Uterus (tissue), 4 donors: ENCODE results near the gene SLC66A2. TPM values are rescaled to one million over a fixed set of nuclear protein-coding genes. Genes with fewer than 3 reads are reported as not detected.

Experiments used
- DNase-seq, 2 donors: peaks; one replicate each; pipeline ENCODE4 v3.0.0-alpha.2; 2019 to 2020
- H3K27ac ChIP-seq, 2 donors: fragments of 200-600 bp; sonication (generic); 1 replicate in 1 of 2; 2 replicates in 1 of 2; pipeline ENCODE4 v1.5.1; 2016 to 2018
- H3K27me3 ChIP-seq, 2 donors: fragments of 200-600 bp; sonication (generic); one replicate each; pipeline ENCODE4 v1.5.1; 2018 to 2019; ENCODE audit warnings: control low read depth in 1 of 2
- H3K36me3 ChIP-seq, 2 donors: fragments of 200-600 bp; sonication (generic); one replicate each; pipeline ENCODE4 v1.5.1; 2019; ENCODE audit warnings: control low read depth in 1 of 2
- H3K4me1 ChIP-seq, 2 donors: fragments of 200-600 bp; sonication (generic); one replicate each; pipeline ENCODE4 v1.5.1; 2018 to 2019; ENCODE audit warnings: control low read depth in 1 of 2
- H3K4me3 ChIP-seq, 2 donors: fragments of 200-600 bp; sonication (generic); 1 replicate in 1 of 2; 2 replicates in 1 of 2; pipeline ENCODE4 v1.5.1; 2018 to 2019; ENCODE audit warnings: mild to moderate bottlenecking in 1 of 2
- H3K9me3 ChIP-seq, 2 donors: fragments of 200-600 bp; sonication (generic); one replicate each; pipeline ENCODE4 v1.5.1; 2019; ENCODE audit warnings: control low read depth in 1 of 2
- CTCF ChIP-seq, 4 experiments: fragments of 200-600 bp in 2 of 4; fragments of 450-650 bp in 2 of 4; sonication (generic) in 2 of 4; IDR thresholded peaks; one replicate each; pipeline ENCODE4 v1.5.1; 2016 to 2019; ENCODE audit warnings: antibody characterized with exemption in 4 of 4, mild to moderate bottlenecking in 2 of 4, moderate library complexity in 1 of 4
- POLR2A ChIP-seq, 2 donors: fragments of 450-650 bp; IDR thresholded peaks; one replicate each; pipeline ENCODE4 v1.6.1; 2016; ENCODE audit warnings: antibody characterized with exemption in 2 of 2, mild to moderate bottlenecking in 1 of 2, moderate library complexity in 1 of 2
- intact Hi-C: fragments of 100-400 bp; cut with DNase I; formaldehyde crosslinking; loops from one replicate; pipeline ENCODE4 v1.15.1; 2023; ENCODE audit warnings: low total_unique reads
- total RNA-seq, 4 donors: library from RNA; depleted of rRNA in 3 of 4; stranded (reverse); fragments of >200 nt in 3 of 4; gene quantifications; one replicate each; pipeline versions ENCODE4 v1.1.0 to v1.2.4, GENCODE V29; 2014 to 2023
- donor health status: DM: yes; HTN: yes; CAD: no.

Gene SLC66A2
- total RNA-seq, 4 donors from 2014 or later = 20.3 to 42.5 (median 32.5) TPM

- intact Hi-C loops = no loop called here
- DNase-seq = peak in 1 of 2 donors; percentile 3
- TF ChIP-seq CTCF (IDR thresholded peaks at IDR 0.05) (no peak), POLR2A (IDR thresholded peaks at IDR 0.05) (no peak)
- no peaks in the 10 kb centered on the region for H3K36me3 ChIP-seq
- no peaks in the 10 kb centered on the region for H3K27me3 ChIP-seq
- no peak overlapping the region for H3K4me3 ChIP-seq
- H3K9me3 ChIP-seq = peaks cover 0 to 26% of the 10 kb centered on the region in 2 donors
- no peaks in the 10 kb centered on the region for H3K4me1 ChIP-seq
- no peak overlapping the region for H3K27ac ChIP-seq
These were observed 16.0 kb downstream of the SLC66A2 start for GRCh38 chr18:79935499-79935898.

DNA sequence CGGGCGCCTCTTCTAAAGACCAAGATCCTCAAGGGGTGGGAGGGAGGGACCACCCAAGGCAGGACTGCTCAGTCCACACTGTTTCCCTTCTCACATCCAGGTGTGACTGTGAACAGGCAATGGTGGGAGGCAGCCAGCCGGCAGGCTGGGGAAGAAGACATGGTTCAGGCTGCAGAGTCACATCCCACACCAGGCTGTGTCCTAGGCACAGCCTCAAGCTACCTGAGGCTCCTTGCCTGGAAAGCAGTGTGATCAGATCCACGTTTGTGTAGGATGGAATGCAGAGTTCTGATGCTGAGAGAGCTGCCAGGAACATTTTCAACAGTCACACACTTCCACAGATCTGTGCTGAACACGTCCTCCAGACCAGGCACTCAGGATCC, 16.4 kb downstream of the SLC66A2 start:
- TF ChIP-seq CTCF (IDR thresholded peaks at IDR 0.05) = no peak
- TF ChIP-seq POLR2A (IDR thresholded peaks at IDR 0.05) = no peak
- H3K9me3 ChIP-seq = peaks cover 0 to 31% of the 10 kb centered on the region in 2 donors
- no peak overlapping the region for H3K27ac ChIP-seq
- H3K27me3 ChIP-seq = no peaks in the 10 kb centered on the region
- intact Hi-C loops = no loop called here
- H3K4me3 ChIP-seq = no peak overlapping the region
- DNase-seq = peak in 1 of 2 donors; percentile 3
- H3K4me1 ChIP-seq = no peaks in the 10 kb centered on the region
- no peaks in the 10 kb centered on the region for H3K36me3 ChIP-seq

- TF ChIP-seq CTCF (IDR thresholded peaks at IDR 0.05) (no peak), POLR2A (IDR thresholded peaks at IDR 0.05) (no peak)
- peak; percentile 7 to 14 for DNase-seq
- Histone ChIP-seq H3K4me3 (no peak overlapping the region), H3K4me1 (no peaks in the 10 kb centered on the region), H3K27ac (no peak overlapping the region), H3K27me3 (no peaks in the 10 kb centered on the region), H3K36me3 (no peaks in the 10 kb centered on the region), H3K9me3 (peaks cover 0 to 36% of the 10 kb centered on the region in 2 donors)
- intact Hi-C loops = no loop called here
These were observed 16.9 kb downstream of the SLC66A2 start for GRCh38 chr18:79934311-79935097.

GRCh38 chr18:79933765-79934164, 17.7 kb downstream of the SLC66A2 start:
- intact Hi-C loops = no loop called here
- H3K4me1 ChIP-seq = no peaks in the 10 kb centered on the region
- peaks cover 0 to 42% of the 10 kb centered on the region in 2 donors for H3K9me3 ChIP-seq
- no peaks in the 10 kb centered on the region for H3K27me3 ChIP-seq
- TF ChIP-seq CTCF (IDR thresholded peaks at IDR 0.05) (no peak), POLR2A (IDR thresholded peaks at IDR 0.05) (no peak)
- H3K27ac ChIP-seq = no peak overlapping the region
- peak; percentile 2 to 7 for DNase-seq
- H3K36me3 ChIP-seq = no peaks in the 10 kb centered on the region
- H3K4me3 ChIP-seq = no peak overlapping the region

DNA sequence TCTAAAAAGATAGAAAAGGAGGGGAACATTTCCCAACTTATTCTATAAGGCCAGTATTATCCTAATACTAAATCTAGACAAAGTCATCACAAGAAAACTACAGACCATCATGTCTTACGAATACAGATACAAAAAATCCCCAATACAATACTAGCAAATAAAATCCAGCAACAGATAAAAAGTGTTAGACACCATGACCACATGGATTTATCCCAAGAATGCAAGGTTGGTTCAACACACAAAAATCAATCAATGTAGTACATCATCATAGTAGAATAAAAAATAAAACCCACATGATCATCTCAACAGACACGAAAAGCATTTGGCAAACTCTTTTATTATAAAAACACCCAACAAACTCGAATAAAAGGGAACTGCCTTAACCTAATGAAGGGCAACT, 18.5 kb downstream of the SLC66A2 start:
- no peaks in the 10 kb centered on the region for H3K27me3 ChIP-seq
- H3K4me1 ChIP-seq = no peaks in the 10 kb centered on the region
- peaks cover 0 to 42% of the 10 kb centered on the region in 2 donors for H3K9me3 ChIP-seq
- DNase-seq = no peak
- no peak overlapping the region for H3K27ac ChIP-seq
- TF ChIP-seq CTCF (IDR thresholded peaks at IDR 0.05) (no peak), POLR2A (IDR thresholded peaks at IDR 0.05) (no peak)
- H3K36me3 ChIP-seq = no peaks in the 10 kb centered on the region
- intact Hi-C loops = no loop called here
- H3K4me3 ChIP-seq = no peak overlapping the region
